Measurements from ENCODE around the gene IL11.
"Not testable (repeated sequence)": the region's sequence is repeated elsewhere in the genome, so short reads cannot be mapped to it uniquely, and the experiment has no call there.

IL11 gene

DNA sequence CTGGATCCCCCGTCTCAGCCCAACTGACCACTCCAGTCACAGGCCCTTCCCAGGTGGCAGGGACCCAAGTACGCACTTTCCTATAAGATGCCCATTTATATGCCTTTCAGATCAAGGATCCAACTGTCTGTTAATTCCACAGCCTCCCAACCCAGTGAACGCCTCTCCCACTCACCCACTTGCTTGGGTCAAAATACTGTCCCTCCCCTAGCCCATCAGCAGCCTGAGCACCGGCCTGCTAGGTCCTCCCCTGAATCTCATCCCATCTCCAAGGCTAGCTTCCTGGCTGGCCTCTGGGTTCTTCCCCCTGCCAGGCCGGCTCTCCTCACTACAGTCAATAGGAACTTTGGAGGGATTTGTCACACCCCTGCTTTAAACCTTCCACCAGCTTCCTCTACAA is 35.4 kb upstream of the IL11 start:
- Histone ChIP-seq H3K4me1 (ENCODE audit: insufficient read depth, poor library complexity, severe bottlenecking) (peaks cover 12% of the 10 kb centered on the region), H3K27me3 (ENCODE audit: insufficient read depth, poor library complexity, severe bottlenecking) (no peaks in the 10 kb centered on the region), H3K27ac (ENCODE audit: poor library complexity, severe bottlenecking) (peak overlapping the region; percentile 80), H3K36me3 (ENCODE audit: low read depth) (peaks cover 60% of the 10 kb centered on the region), H3K4me3 (ENCODE audit: severe bottlenecking) (peak overlapping the region; percentile 87), H3K9me3 (ENCODE audit: severe bottlenecking) (no peaks in the 10 kb centered on the region)
- TF ChIP-seq, protein P1, sequence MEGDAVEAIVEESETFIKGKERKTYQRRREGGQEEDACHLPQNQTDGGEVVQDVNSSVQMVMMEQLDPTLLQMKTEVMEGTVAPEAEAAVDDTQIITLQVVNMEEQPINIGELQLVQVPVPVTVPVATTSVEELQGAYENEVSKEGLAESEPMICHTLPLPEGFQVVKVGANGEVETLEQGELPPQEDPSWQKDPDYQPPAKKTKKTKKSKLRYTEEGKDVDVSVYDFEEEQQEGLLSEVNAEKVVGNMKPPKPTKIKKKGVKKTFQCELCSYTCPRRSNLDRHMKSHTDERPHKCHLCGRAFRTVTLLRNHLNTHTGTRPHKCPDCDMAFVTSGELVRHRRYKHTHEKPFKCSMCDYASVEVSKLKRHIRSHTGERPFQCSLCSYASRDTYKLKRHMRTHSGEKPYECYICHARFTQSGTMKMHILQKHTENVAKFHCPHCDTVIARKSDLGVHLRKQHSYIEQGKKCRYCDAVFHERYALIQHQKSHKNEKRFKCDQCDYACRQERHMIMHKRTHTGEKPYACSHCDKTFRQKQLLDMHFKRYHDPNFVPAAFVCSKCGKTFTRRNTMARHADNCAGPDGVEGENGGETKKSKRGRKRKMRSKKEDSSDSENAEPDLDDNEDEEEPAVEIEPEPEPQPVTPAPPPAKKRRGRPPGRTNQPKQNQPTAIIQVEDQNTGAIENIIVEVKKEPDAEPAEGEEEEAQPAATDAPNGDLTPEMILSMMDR (IDR thresholded peaks at IDR 0.05; ENCODE audit: poor library complexity, severe bottlenecking) = no peak
- no peak for DNase-seq (ENCODE audit: low spot score)
- ATAC-seq (ENCODE audit: low read depth) = no peak

DNA sequence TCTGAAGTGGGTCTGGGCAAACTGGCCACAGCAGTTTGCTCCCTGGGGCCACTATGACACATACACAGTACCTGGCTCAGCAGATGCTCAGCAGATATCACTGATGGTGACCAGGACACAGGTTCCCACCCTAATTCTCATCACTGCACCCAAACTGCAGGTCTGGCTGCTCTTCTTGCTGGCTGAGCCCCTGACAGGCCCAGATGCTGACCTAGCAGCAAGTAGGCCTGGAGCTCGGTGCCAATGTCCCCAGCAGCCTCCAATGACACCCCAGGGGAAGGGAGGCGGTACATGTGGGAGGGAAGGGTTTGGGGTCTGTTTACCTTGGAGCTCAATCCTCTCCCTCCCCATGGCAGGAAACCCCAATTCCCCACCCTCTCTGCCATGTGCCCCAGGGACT is 32.2 kb upstream of the IL11 start:
- H3K27ac ChIP-seq (ENCODE audit: poor library complexity, severe bottlenecking) = no peak overlapping the region
- no peak overlapping the region for H3K4me3 ChIP-seq (ENCODE audit: severe bottlenecking)
- peaks cover 65% of the 10 kb centered on the region for H3K36me3 ChIP-seq (ENCODE audit: low read depth)
- peaks cover 8% of the 10 kb centered on the region for H3K4me1 ChIP-seq (ENCODE audit: insufficient read depth, poor library complexity, severe bottlenecking)
- no peak for ATAC-seq (ENCODE audit: low read depth)
- DNase-seq (ENCODE audit: low spot score) = no peak
- H3K9me3 ChIP-seq (ENCODE audit: severe bottlenecking) = no peaks in the 10 kb centered on the region
- no peaks in the 10 kb centered on the region for H3K27me3 ChIP-seq (ENCODE audit: insufficient read depth, poor library complexity, severe bottlenecking)
- TF ChIP-seq, protein P1 (IDR thresholded peaks at IDR 0.05; ENCODE audit: poor library complexity, severe bottlenecking) = no peak

DNA sequence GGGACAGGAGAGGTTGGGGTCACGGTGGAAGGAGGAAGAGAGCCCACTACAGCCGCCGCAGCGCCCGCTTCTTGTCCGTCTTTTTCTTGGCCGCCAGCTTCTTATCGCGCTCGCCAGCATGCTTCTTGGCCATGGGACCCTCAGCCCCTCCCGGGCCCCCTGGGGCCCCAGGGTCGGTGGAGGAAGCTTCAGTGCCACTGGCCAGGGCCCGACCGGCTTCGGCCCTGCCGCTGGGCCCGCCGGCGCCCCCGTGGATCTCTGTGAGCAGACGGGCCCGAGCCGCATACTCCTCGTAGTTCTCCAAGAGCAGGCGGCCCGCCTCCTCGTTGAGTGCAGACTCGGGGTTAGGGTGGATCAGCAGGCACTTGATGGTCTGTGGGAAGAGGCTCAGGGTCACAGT is 31.1 kb upstream of the IL11 start:
- H3K27me3 ChIP-seq (ENCODE audit: insufficient read depth, poor library complexity, severe bottlenecking); H3K4me3 ChIP-seq (ENCODE audit: severe bottlenecking); H3K9me3 ChIP-seq (ENCODE audit: severe bottlenecking); H3K27ac ChIP-seq (ENCODE audit: poor library complexity, severe bottlenecking); H3K4me1 ChIP-seq (ENCODE audit: insufficient read depth, poor library complexity, severe bottlenecking); ATAC-seq (ENCODE audit: low read depth); DNase-seq (ENCODE audit: low spot score): not testable (repeated sequence)
- H3K36me3 ChIP-seq (ENCODE audit: low read depth) = peaks cover 60% of the 10 kb centered on the region

DNA sequence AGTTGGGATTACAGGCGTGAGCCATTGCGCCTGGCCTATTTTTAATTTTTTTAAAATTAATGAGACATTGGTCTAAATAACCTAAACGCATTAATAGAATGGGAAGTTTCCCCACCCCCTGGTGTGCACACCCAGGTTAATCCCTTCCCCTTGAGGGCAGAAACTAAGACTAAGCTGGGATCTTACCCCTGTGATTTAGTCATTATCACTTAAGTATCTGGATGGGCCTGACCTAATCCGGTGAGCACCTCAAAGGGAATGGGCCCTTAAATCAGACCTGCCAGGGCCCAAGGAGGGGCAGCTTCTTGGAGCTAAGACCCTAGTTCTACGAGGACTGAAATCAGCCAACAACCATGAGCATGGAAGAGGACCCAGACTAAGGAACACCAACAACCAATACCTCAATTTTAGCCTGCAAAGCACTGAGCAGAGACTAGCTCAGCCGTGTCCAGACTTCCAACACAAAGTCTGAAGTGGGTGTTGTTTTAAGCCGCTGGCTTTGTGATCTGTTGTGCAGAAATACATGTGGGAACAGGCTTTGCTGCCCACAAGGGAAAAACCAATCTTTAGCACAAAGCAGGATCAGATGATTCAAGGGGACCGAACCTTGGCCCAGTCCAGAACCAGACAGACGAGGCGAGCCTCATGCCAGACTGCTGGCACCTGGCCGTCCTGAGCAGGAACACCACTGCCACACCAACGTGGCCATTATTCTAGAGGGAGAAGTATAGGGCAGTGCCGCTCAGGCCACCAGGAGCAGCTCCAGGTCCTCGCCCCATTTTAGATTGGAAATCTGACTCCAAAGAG is 30.2 kb upstream of the IL11 start:
- no peak overlapping the region for H3K4me3 ChIP-seq (ENCODE audit: severe bottlenecking)
- H3K4me1 ChIP-seq (ENCODE audit: insufficient read depth, poor library complexity, severe bottlenecking) = no peaks in the 10 kb centered on the region
- DNase-seq (ENCODE audit: low spot score) (no peak), ATAC-seq (ENCODE audit: low read depth) (peak; percentile 18; the same call in 2 of the 3 replicates)
- peaks cover 51% of the 10 kb centered on the region for H3K36me3 ChIP-seq (ENCODE audit: low read depth)
- no peaks in the 10 kb centered on the region for H3K9me3 ChIP-seq (ENCODE audit: severe bottlenecking)
- H3K27ac ChIP-seq (ENCODE audit: poor library complexity, severe bottlenecking) = peak overlapping the region; percentile 5
- H3K27me3 ChIP-seq (ENCODE audit: insufficient read depth, poor library complexity, severe bottlenecking) = no peaks in the 10 kb centered on the region
- TF ChIP-seq, protein P1 (IDR thresholded peaks at IDR 0.05; ENCODE audit: poor library complexity, severe bottlenecking) = no peak

DNA sequence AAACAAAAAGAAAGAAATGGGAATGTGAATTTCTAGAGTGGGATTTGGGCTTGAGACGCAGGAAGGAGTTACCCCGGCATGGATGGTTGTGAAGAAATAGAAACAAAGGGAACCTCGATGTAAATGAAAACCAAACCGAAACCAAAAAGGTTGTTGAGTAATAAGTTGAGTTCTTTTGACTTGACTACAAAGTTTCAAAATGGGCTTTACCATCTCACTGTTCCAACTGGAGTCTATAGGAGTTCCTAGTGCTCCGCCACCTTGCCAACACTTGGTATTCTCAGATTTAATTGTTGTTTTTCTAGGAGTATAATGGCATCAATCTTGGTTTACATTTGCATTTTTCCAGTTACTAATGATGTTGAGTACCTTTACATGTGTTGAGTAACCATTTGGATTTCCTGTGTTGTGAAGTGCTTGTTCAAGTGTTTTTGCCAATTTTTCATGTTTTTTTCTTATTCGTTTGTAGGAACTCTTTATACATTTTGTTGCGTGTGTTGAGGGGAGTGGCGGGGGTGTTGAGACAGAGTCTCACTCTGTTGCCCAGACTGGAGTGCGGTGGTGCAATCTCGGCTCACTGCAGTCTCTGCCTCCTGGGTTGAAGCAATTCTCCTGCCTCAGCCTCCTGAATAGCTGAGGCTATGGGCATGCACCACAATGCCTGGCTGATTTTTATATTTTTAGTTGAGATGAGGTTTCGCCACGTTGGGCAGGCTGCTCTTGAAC is 28.1 kb upstream of the IL11 start:
- Histone ChIP-seq H3K36me3 (ENCODE audit: low read depth) (peaks cover 30% of the 10 kb centered on the region), H3K27me3 (ENCODE audit: insufficient read depth, poor library complexity, severe bottlenecking) (no peaks in the 10 kb centered on the region), H3K27ac (ENCODE audit: poor library complexity, severe bottlenecking) (no peak overlapping the region), H3K9me3 (ENCODE audit: severe bottlenecking) (no peaks in the 10 kb centered on the region), H3K4me1 (ENCODE audit: insufficient read depth, poor library complexity, severe bottlenecking) (no peaks in the 10 kb centered on the region), H3K4me3 (ENCODE audit: severe bottlenecking) (no peak overlapping the region)
- ATAC-seq (ENCODE audit: low read depth) (peak; percentile 3; the same call in 1 of the 3 replicates), DNase-seq (ENCODE audit: low spot score) (no peak)
- TF ChIP-seq, protein P1 (IDR thresholded peaks at IDR 0.05; ENCODE audit: poor library complexity, severe bottlenecking) = no peak

Measured in RWPE2 (cell line).